ENCODE data around the gene BRIP1. TPM values are rescaled to one million over a fixed set of nuclear protein-coding genes. Genes with fewer than 3 reads are reported as not detected.

BRIP1 gene
- total and polyA plus RNA-seq, 2 donors (not counting 3 experiments of a cell fraction or from before 2014, with no cell fraction given), result 1.8 to 12.1 TPM

DNA sequence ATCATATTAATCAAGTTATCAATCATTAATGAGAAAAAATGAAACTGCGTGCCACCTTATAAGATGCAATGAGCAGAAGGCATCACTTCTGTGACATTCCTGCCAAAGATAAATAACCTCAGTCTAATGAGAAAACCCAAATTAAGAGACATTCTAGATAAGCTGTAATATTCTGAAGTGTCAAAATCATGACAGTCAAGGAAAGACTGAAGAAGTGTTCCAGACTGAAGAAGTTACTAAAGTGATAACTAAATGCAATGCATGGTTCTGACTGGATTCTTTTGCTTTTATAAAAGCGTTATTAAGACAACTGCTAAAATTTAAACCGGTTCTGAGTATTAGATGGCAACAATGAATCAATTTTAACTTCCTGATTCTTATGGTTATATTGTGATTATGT lies 30.9 kb downstream of the BRIP1 start:
- Histone ChIP-seq H3K79me2 (ENCODE audit: control insufficient read depth, insufficient read depth, low read length) (no peaks in the 10 kb centered on the region), H4K20me1 (replicated peaks; ENCODE audit: control insufficient read depth, extremely low read depth, insufficient read depth, low read length) (no peaks in the 10 kb centered on the region), H3K4me1 (ENCODE audit: control insufficient read depth, extremely low read depth, insufficient read depth, low read length) (peaks cover 4% of the 10 kb centered on the region), H3K4me3 (replicated peaks in 1 of 3; ENCODE audit: insufficient read depth in 1 of 3, low read depth in 1 of 3, low read length in 3 of 3) (no peak overlapping the region), H2AFZ (ENCODE audit: low read depth, low read length) (no peak overlapping the region), H3K9me3 (replicated peaks; ENCODE audit: control insufficient read depth, insufficient read depth, low read length) (no peaks in the 10 kb centered on the region), H3K9ac (replicated peaks; ENCODE audit: extremely low read depth, insufficient read depth, low read length) (no peak overlapping the region), H3K9me1 (replicated peaks; ENCODE audit: control insufficient read depth, extremely low read depth, insufficient read depth, low read length) (no peaks in the 10 kb centered on the region), H3K36me3 (ENCODE audit: control insufficient read depth in 2 of 2, extremely low read depth in 1 of 2, insufficient read depth in 2 of 2, low read length in 2 of 2) (no peaks in the 10 kb centered on the region), H3K27ac (ENCODE audit: insufficient read depth, low read depth, low read length) (no peak overlapping the region), H3K27me3 (ENCODE audit: control insufficient read depth in 2 of 2, insufficient read depth in 2 of 2, low read length in 2 of 2) (no peaks in the 10 kb centered on the region), H3K4me2 (ENCODE audit: insufficient read depth, low read length) (no peak overlapping the region)
- dilution Hi-C loops (cut with MboI; ENCODE audit: extremely low pct_ligation_motif_present, low sequenced_read_pairs), result no loop called here
- ChIA-PET CTCF (interaction anchor here (1.4 kb wide), 1 partner anchor 10 kb away, joined by 3 read pairs; no protein-coding TSS in a partner anchor), POLR2A (no interaction called here)
- FAIRE-seq, result no peak
- no peak for DNase-seq (ENCODE audit: low read depth, low spot score)
- no TSS peak for BruUV-seq (replicated peaks)
- TF ChIP-seq POLR2A (IDR thresholded peaks at IDR 0.05; ENCODE audit: low read depth, low read length) (no peak), MYC (IDR thresholded peaks at IDR 0.05; ENCODE audit: low read depth, low read length) (no peak)
- TF ChIP-seq, protein P1, sequence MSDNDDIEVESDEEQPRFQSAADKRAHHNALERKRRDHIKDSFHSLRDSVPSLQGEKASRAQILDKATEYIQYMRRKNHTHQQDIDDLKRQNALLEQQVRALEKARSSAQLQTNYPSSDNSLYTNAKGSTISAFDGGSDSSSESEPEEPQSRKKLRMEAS (IDR thresholded peaks at IDR 0.05; ENCODE audit: insufficient read depth, insufficient read length), result no peak
- TF ChIP-seq, protein P2, sequence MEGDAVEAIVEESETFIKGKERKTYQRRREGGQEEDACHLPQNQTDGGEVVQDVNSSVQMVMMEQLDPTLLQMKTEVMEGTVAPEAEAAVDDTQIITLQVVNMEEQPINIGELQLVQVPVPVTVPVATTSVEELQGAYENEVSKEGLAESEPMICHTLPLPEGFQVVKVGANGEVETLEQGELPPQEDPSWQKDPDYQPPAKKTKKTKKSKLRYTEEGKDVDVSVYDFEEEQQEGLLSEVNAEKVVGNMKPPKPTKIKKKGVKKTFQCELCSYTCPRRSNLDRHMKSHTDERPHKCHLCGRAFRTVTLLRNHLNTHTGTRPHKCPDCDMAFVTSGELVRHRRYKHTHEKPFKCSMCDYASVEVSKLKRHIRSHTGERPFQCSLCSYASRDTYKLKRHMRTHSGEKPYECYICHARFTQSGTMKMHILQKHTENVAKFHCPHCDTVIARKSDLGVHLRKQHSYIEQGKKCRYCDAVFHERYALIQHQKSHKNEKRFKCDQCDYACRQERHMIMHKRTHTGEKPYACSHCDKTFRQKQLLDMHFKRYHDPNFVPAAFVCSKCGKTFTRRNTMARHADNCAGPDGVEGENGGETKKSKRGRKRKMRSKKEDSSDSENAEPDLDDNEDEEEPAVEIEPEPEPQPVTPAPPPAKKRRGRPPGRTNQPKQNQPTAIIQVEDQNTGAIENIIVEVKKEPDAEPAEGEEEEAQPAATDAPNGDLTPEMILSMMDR (IDR thresholded peaks at IDR 0.05; ENCODE audit: extremely low read depth in 1 of 2, insufficient read depth in 1 of 2, low read depth in 1 of 2, low read length in 2 of 2), result no peak
- intact Hi-C loops (cut with micrococcal nuclease), result loop anchor here (5.0 kb wide), 1 partner anchor 345 kb away; no protein-coding TSS in a partner anchor

DNA sequence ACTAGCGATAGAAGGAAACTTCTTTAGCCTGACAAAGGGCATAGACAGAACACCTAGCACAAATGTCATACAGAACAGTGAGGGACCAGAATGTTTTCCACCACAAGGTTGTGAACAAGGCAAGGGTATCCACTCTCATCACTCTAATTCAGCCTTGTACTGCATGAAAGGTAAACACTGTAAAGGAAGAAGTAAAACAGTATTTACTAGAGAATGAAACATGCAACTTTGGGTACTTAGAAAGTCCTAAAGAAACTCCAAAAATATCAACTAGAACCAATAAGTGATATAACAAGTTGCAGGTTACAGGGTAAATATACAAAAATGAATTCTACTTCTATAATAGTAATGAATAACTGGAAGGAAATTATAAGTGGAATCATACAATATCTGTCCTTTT lies 32.2 kb downstream of the BRIP1 start:
- no peak overlapping the region for H3K4me2 ChIP-seq (ENCODE audit: insufficient read depth, low read length)
- no peaks in the 10 kb centered on the region for H4K20me1 ChIP-seq (replicated peaks; ENCODE audit: control insufficient read depth, extremely low read depth, insufficient read depth, low read length)
- ChIA-PET CTCF (no interaction called here), POLR2A (no interaction called here)
- no peak overlapping the region for H3K9ac ChIP-seq (replicated peaks; ENCODE audit: extremely low read depth, insufficient read depth, low read length)
- peaks cover 4% of the 10 kb centered on the region for H3K4me1 ChIP-seq (ENCODE audit: control insufficient read depth, extremely low read depth, insufficient read depth, low read length)
- intact Hi-C loops (cut with micrococcal nuclease), result loop anchor here (5.0 kb wide), 1 partner anchor 346 kb away; no protein-coding TSS in a partner anchor
- no peak overlapping the region for H3K4me3 ChIP-seq (replicated peaks in 1 of 3; ENCODE audit: insufficient read depth in 1 of 3, low read depth in 1 of 3, low read length in 3 of 3)
- no peaks in the 10 kb centered on the region for H3K27me3 ChIP-seq (ENCODE audit: control insufficient read depth in 2 of 2, insufficient read depth in 2 of 2, low read length in 2 of 2)
- no peak for TF ChIP-seq GATA2 (IDR thresholded peaks at IDR 0.05; ENCODE audit: insufficient read depth, insufficient read length, low read depth, low read length)
- no peak for TF ChIP-seq MYC (IDR thresholded peaks at IDR 0.05; ENCODE audit: low read depth, low read length)
- TF ChIP-seq EZH2 (IDR thresholded peaks at IDR 0.05; ENCODE audit: borderline replicate concordance, low read depth, low read length, severe bottlenecking), result no peak
- TF ChIP-seq, protein P2 (IDR thresholded peaks at IDR 0.05; ENCODE audit: extremely low read depth in 1 of 2, insufficient read depth in 1 of 2, low read depth in 1 of 2, low read length in 2 of 2), result no peak
- no peak for TF ChIP-seq POLR2AphosphoS5 (IDR thresholded peaks at IDR 0.05; ENCODE audit: insufficient read depth, low read depth, low read length)
- TF ChIP-seq, protein P1 (IDR thresholded peaks at IDR 0.05; ENCODE audit: insufficient read depth, insufficient read length), result no peak
- H3K79me2 ChIP-seq (ENCODE audit: control insufficient read depth, insufficient read depth, low read length), result no peaks in the 10 kb centered on the region
- no TSS peak for BruUV-seq (replicated peaks)
- dilution Hi-C loops (cut with MboI; ENCODE audit: extremely low pct_ligation_motif_present, low sequenced_read_pairs), result no loop called here
- no peaks in the 10 kb centered on the region for H3K36me3 ChIP-seq (ENCODE audit: control insufficient read depth in 2 of 2, extremely low read depth in 1 of 2, insufficient read depth in 2 of 2, low read length in 2 of 2)
- DNase-seq (ENCODE audit: low read depth, low spot score) (no peak), FAIRE-seq (no peak)
- H2AFZ ChIP-seq (ENCODE audit: low read depth, low read length), result no peak overlapping the region
- no peaks in the 10 kb centered on the region for H3K9me1 ChIP-seq (replicated peaks; ENCODE audit: control insufficient read depth, extremely low read depth, insufficient read depth, low read length)
- H3K27ac ChIP-seq (ENCODE audit: insufficient read depth, low read depth, low read length), result no peak overlapping the region
- H3K9me3 ChIP-seq (replicated peaks; ENCODE audit: control insufficient read depth, insufficient read depth, low read length), result no peaks in the 10 kb centered on the region
